ENCODE results near the gene FCHSD2. TPM values are rescaled to one million over a fixed set of nuclear protein-coding genes. Genes with fewer than 3 reads are reported as not detected.

FCHSD2 gene
- total and polyA plus RNA-seq, 4 donors: 7.6 to 18.7 (median 9.9) TPM

- Histone ChIP-seq H3K4me3 (ENCODE audit: low read depth in 1 of 3, low read length in 3 of 3) (no peak overlapping the region), H3K4me1 (ENCODE audit: control insufficient read depth in 4 of 4, insufficient read depth in 4 of 4, low read length in 3 of 4) (no peaks in the 10 kb centered on the region), H3K36me3 (ENCODE audit: control insufficient read depth in 4 of 4, insufficient read depth in 3 of 4, low read depth in 1 of 4, low read length in 3 of 4) (peaks cover 0 to 11% (median 5%) of the 10 kb centered on the region in 4 donors), H3K9me3 (ENCODE audit: control insufficient read depth in 4 of 4, low read length in 3 of 4) (no peaks in the 10 kb centered on the region), H3K27me3 (ENCODE audit: control insufficient read depth in 4 of 4, insufficient read depth in 4 of 4, low read length in 3 of 4) (no peaks in the 10 kb centered on the region), H3K9ac (ENCODE audit: low read depth in 1 of 2, low read length in 2 of 2) (no peak overlapping the region), H3K27ac (ENCODE audit: low read depth in 1 of 2, low read length in 2 of 2) (no peak overlapping the region)
- no peak for DNase-seq (ENCODE audit: low spot score)
- TF ChIP-seq ZBTB33 (IDR thresholded peaks at IDR 0.05) (no peak), GABPA (IDR thresholded peaks at IDR 0.05 in 1 of 2, conservative IDR thresholded peaks at IDR 0.05 in 1 of 2) (no peak), YY1 (IDR thresholded peaks at IDR 0.05) (no peak), MAX (IDR thresholded peaks at IDR 0.05) (no peak), SP1 (IDR thresholded peaks at IDR 0.05) (no peak), EGR1 (IDR thresholded peaks at IDR 0.05; ENCODE audit: low read depth in 2 of 2) (no peak), HNF4G (IDR thresholded peaks at IDR 0.05) (no peak), HNF4A (conservative IDR thresholded peaks at IDR 0.05) (no peak), REST (IDR thresholded peaks at IDR 0.05) (no peak), NR2F2 (IDR thresholded peaks at IDR 0.05) (no peak), JUND (IDR thresholded peaks at IDR 0.05) (no peak), FOXA1 (IDR thresholded peaks at IDR 0.05) (no peak), FOXA2 (IDR thresholded peaks at IDR 0.05) (no peak)
- WGBS: 86% methylated on average over 1 of the region's 1 CpG
Measured at GRCh38 chr11:73130181-73130580, 11.9 kb downstream of the FCHSD2 start.

- H3K4me3 ChIP-seq (ENCODE audit: low read depth in 1 of 3, low read length in 3 of 3): no peak overlapping the region
- no peak overlapping the region for H3K27ac ChIP-seq (ENCODE audit: low read depth in 1 of 2, low read length in 2 of 2)
- no peak for TF ChIP-seq CTCF (IDR thresholded peaks at IDR 0.05; ENCODE audit: low read depth, low read length, missing input control)
- TF ChIP-seq EGR1 (IDR thresholded peaks at IDR 0.05; ENCODE audit: low read depth in 2 of 2): no peak
- TF ChIP-seq HNF4A (conservative IDR thresholded peaks at IDR 0.05): no peak
- TF ChIP-seq HNF4G (IDR thresholded peaks at IDR 0.05): no peak
- no peak for TF ChIP-seq NR2F2 (IDR thresholded peaks at IDR 0.05)
- TF ChIP-seq RXRA (IDR thresholded peaks at IDR 0.05): no peak
- TF ChIP-seq ZBTB33 (IDR thresholded peaks at IDR 0.05): no peak
- no peak for TF ChIP-seq MAX (IDR thresholded peaks at IDR 0.05)
- TF ChIP-seq TAF1 (conservative IDR thresholded peaks at IDR 0.05): no peak
- no peak for TF ChIP-seq SP1 (IDR thresholded peaks at IDR 0.05)
- TF ChIP-seq FOXA1 (IDR thresholded peaks at IDR 0.05): no peak
- no peak for TF ChIP-seq FOXA2 (IDR thresholded peaks at IDR 0.05)
- TF ChIP-seq ATF3 (IDR thresholded peaks at IDR 0.05): no peak
- TF ChIP-seq REST (IDR thresholded peaks at IDR 0.05): no peak
- H3K36me3 ChIP-seq (ENCODE audit: control insufficient read depth in 4 of 4, insufficient read depth in 3 of 4, low read depth in 1 of 4, low read length in 3 of 4): peaks cover 0 to 9% (median 4%) of the 10 kb centered on the region in 4 donors
- H3K9me3 ChIP-seq (ENCODE audit: control insufficient read depth in 4 of 4, low read length in 3 of 4): no peaks in the 10 kb centered on the region
- H3K9ac ChIP-seq (ENCODE audit: low read depth in 1 of 2, low read length in 2 of 2): no peak overlapping the region
- WGBS: 97% methylated on average over 10 of the region's 10 CpGs
- H3K27me3 ChIP-seq (ENCODE audit: control insufficient read depth in 4 of 4, insufficient read depth in 4 of 4, low read length in 3 of 4): no peaks in the 10 kb centered on the region
- no peaks in the 10 kb centered on the region for H3K4me1 ChIP-seq (ENCODE audit: control insufficient read depth in 4 of 4, insufficient read depth in 4 of 4, low read length in 3 of 4)
- DNase-seq (ENCODE audit: low spot score): no peak
Measured at GRCh38 chr11:73129198-73129597, 12.9 kb downstream of the FCHSD2 start.

Measured in liver (tissue), 9 donors.